GM19324 (cell line): Measurements from ENCODE around the gene CLSTN1.
"Not testable (repeated sequence)": the region's sequence is repeated elsewhere in the genome, so short reads cannot be mapped to it uniquely, and the experiment has no call there.

Experiments used
- ATAC-seq: cut with Tn5 transposase; IDR thresholded peaks from one replicate; pipeline ENCODE4 v1.9.1; 2021; ENCODE audit warnings: mild to moderate bottlenecking, moderate library complexity; ENCODE audit not compliant: unreplicated experiment, low FRiP score

CLSTN1 gene

DNA sequence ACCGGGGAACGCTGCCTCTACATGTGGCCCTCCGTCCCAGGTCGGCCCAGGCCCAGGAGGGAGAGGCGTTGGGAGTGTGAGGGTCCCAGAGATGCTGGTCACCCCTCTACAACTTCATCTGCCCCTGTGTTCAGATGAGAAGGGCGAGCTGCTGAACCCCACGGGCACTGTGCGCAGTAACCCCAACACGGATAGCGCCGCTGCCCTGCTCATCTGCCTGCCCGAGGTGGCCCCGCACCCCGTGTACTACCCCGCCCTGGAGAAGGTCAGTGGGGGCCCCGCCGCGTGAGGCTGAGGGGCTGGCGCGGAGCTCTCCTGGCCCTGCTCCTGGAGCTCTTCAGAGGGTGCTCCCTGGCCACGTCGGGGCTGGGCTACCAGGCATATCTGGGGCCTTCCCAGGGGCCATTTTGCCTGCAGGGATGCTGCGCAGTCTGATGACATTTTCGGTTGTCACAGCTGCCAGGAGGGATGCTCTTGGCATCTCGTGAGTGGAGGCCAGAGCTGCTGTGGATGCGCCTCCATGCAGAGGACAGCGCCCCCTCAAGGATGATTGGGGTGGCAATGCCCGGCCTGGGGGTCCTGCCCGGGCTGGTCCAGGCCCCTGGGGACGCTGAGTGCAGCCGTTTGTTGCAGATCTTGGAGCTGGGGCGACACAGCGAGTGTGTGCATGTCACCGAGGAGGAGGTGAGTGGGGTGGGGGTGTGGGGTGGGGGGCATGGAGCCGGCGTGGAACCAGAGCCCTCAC, 103.6 kb downstream of the CLSTN1 start:
- ATAC-seq: no peak

DNA sequence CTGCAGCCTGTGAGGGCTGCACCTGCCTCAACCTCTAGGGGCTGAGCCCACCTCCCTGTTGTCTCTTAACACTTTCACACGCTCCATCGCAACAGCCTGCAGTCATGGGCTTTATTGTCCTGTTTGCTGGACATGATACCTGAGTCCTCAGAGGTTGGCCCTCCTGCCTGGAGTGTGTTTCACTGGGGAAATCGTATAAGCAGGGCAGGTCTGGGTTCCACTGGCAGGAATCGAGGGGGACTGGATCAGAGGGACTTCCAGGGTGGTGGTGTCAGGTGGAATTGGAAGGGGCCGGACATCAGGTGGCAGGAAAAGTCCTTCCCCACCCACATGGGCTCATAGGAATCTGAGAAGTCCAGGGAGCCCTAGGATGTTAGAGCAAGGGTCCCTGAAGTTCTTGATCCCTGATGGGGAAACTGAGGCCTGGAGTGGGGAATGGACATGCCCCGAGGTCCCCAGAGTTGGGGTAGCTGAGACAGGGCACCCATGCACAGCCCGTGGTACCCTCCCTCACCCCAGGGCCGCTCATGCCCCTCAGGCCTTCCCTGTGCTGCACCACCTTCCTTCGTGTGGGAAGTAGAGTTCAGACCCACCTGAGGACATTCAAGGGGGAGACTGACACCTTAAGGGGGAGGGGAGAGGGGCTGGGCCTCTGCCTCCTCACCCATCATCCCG, 105.6 kb downstream of the CLSTN1 start:
- ATAC-seq: no peak

DNA sequence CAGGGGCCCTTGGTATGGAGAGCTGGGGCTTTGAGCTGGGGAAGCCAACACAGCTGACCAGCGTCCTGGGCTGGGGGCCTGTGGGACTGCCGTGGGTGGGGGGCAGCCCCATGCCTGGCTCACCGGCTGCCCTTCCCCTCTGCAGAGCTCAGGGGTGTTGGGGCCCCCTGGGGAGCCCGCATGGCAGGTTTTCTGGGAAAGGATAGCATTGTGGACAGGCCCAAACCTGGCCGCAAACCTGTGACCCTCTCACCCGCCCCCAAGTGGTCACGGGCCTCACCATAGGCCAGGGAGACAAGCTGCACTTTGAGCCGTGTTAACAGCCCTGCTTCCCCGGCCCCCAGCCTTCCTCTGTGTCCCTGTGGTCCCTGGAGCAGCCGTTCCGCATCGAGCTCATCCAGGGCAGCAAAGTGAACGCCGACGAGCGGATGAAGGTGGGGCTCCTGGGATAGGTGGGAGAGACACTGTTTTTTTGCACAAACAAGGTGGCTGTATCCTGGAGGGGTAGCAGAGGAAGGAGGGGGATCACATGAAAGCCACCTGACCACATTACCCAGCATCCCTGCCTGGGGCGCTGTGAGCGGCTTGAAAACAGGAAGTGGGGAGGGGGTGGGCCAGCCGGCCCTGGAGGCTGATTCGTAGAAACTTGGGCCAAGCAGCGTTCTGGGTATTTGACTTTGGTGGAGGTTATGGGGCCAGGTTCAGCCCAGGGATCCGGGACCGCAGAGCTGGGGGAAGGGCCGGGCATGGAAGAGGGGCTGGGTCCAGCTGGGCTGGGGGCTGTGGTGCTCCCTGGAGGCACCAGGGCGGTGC, 106.4 kb downstream of the CLSTN1 start:
- no peak for ATAC-seq

DNA sequence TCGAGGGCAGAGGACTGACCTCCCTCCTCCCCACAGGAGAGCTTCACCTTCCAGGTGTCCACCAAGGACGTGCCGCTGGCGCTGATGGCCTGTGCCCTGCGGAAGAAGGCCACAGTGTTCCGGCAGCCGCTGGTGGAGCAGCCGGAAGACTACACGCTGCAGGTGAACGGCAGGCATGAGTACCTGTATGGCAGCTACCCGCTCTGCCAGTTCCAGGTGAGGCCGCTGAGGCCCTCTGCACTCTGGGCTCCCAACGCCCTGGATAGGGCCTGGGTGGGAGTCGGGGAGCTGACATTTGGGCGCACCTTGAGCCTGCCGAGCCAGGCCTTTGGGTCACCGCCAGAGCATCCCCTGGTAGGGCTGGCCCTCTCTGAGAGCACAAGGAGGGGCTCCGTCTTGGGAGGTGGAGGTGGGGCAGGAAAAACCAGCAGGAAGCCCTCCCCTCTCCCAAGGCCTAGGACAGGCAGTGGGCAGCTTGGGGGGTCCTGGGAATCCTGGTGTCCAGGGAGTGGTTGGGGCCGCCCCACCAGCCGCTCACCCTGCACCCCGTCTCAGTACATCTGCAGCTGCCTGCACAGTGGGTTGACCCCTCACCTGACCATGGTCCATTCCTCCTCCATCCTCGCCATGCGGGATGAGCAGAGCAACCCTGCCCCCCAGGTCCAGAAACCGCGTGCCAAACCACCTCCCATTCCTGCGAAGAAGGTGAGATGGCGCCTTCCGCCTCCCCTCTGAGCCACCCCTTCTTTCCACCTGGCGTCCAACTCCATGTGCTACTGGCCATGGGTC, 107.2 kb downstream of the CLSTN1 start:
- ATAC-seq: no peak

DNA sequence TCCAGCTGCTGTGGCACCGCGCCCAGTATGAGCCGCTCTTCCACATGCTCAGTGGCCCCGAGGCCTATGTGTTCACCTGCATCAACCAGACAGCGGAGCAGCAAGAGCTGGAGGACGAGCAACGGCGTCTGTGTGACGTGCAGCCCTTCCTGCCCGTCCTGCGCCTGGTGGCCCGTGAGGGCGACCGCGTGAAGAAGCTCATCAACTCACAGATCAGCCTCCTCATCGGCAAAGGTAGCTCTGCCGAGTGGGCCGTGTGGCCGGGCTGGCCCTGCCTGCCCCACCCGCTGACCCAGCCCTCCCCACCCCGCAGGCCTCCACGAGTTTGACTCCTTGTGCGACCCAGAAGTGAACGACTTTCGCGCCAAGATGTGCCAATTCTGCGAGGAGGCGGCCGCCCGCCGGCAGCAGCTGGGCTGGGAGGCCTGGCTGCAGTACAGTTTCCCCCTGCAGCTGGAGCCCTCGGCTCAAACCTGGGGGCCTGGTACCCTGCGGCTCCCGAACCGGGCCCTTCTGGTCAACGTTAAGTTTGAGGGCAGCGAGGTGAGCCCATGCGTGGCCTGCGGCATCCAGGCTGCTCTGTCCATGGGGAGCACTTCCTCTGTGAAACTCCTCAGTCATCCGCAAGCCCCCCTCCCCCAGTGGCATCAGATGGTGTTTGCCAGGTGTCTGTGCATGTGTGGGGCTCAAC, 108.1 kb downstream of the CLSTN1 start:
- ATAC-seq: no peak

DNA sequence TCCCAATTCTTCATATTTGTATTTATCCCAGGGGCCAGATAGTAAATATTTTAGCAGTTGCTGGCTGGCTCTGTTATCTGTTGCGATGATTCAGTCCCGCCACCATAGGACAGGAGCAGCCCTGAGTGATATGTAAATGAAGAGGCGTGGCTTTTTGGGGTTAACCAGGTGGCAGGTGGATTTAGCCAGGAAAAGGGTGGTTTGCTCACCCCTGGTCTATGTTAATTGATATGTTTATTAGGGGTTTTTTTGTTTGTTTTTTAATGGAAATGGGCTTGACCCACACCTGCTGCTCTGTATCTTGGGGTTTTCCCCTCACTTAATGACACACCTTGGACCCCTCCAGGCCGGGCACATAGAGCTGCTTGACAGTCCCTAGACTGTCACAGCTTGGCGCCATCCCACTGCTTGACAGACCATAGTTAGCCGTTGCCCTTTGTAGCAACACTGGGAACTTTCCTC, 109.5 kb downstream of the CLSTN1 start:
- ATAC-seq: no peak

DNA sequence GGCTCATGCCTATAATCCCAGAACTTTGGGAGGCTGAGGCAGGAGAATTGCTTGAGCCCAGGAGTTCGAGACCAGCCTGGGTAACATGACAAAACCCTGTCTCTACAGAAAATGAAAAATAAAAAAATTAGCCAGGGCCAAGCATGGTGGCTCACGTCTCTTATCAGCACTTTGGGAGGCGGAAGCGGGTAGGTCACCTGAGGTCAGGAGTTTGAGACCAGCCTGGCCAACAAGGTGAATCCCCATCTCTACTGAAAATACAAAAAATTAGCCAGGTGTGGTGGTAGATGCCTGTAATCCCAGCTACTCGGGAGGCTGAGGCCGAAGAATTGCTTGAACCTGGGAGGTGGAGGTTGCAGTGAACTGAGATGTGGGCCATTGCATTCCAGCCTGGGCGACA, 111.0 kb downstream of the CLSTN1 start:
- not testable (repeated sequence) for ATAC-seq

DNA sequence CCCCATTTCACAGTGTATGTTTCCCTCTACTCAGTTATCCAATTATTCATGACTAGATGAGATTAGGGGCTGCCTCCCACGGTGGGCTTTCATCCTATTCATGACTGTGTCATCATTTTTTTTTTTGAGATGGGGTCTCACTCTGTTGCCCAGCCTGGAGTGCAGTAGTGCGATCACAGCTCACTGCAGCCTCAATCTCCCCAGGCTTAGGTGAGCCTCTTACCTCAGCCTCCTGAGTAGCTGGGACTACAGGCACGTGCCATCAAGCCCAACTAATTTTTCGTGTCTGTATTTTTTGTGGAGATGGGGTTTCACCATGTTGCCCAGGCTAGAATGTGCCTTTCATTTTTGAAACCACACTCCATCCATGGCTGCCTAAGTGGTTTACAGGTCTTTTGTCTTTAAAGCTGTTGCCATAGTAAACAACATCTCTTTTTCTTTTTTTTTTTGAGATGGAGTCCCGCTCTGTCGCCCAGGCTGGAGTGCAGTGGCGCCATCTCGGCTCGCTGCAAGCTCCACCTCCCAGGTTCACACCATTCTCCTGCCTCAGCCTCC, 112.2 kb downstream of the CLSTN1 start:
- no peak for ATAC-seq

DNA sequence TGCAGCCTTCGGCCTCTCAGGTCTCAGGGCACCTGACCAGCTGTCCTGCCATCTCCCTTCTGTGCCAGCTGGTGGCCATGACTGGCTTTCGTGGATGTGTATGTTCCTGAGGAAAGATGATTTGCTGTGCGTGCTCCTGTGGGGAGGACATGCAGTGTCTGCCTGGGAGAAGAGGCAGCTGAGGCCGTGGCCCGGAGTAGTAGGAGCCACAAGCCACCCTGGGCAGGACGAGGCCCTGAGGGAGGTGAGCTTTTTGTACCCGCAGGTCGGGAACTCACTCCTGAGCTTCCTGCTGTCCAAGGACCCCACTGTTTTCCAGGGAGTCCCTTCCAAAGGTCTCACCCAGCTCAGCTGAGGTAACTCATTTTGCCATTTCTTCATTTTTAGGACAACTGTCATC, 113.7 kb downstream of the CLSTN1 start:
- no peak for ATAC-seq

DNA sequence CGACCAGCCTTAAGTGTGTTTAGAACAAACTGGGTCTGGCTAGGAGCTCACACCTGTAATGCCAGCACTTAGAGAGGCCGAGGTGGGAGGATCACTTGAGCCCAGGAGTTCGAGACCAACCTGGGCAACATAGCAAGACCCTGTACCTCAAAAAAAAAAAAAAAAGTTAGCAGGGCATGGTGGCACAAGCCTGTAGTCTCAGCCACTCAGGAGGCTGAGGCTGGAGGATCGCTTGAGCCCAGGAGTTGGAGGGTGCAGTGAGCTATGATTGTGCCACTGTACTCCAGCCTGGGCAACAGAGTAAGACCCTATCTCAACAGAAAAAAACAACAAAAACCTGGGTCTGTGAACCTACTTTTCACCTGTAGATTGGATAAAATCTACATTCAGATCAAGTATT, 117.6 kb downstream of the CLSTN1 start:
- no peak for ATAC-seq

DNA sequence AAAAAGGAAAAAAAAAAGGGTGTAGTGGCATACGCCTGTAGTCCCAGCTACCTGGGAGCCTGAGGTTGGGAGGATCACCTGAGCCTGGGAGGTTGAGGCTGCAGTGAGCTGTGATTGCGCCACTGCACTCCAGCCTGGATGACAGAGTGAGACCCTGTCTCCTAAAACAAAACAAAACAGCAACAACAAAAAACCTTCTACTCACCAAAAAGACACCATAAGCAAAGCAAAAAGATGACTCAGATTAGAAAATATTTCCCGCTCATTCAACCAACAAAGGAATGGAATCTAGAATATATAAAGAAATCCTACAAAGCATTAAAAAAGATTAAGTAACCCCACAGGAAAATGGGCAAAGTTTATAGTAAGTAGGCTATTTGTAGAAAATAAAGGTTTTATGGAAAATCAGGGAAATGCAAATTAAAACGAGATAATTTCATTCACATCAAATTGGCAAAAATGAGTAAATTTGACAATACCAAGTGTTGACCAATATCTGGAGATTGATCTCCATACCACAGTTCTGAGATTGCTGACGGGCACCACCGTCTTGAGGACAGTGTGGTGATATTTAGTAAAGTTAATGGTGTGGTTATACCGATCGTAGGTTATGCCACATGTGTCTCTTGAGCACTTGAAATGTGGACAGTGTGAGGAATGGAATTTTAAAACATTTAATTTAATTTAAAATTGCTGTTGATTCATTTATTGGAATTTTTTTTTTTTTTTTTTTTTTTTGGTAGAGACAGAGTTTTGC, 118.2 kb downstream of the CLSTN1 start:
- ATAC-seq: no peak

DNA sequence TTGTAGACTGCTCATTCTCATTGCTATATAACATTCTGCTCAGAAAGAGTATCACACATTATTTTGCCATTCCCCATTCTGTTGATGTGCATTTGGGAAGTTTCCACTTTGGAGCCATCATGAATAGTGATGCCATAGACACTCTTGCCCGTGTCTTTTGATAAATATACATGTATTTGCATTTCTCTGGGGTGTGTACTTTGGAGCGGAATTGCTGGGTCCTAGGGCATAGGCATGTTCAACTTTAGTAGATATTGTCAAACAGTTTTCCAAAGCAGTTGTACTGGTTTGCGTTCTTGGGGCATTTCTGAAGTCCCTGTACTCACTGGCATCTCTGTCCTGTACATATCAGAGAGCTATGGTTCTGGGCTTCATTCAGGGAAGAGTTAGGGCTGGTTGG, 120.1 kb downstream of the CLSTN1 start:
- ATAC-seq: no peak

DNA sequence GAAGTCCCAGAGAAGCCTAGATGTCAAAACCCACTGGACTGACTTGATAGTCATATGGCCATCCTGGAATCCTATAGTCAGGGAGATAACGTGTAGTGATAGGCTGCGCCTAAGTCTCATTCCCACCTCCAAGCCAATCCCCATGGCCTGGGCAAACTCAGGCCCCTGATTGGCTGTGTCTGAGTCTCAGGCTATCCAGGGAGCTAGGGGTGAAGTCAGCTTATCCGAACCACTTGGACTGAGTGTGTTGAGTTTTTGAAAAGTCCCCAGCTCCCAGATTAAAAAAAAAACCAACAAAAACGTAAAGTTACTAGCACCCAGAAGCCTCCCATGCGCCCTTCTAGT, 120.6 kb downstream of the CLSTN1 start:
- ATAC-seq: no peak

DNA sequence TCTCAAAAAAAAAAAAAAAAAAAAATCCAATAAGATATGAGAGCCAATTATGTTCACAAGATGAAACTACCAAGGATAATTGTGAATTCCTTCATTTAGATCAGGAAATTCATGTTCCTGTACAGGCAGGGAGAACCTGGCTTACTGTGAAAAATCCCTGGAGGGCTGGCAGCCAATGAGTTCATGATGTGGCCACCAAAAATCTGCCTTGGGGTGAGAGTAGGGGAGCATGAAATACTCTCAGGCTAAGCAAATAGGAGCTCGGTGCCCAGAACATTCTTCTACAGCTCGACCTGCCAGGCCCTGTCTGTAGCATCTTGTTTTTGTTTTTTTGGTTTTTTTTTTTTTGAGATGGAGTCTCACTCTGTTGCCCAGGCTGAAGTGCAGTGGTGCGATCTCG, 122.1 kb downstream of the CLSTN1 start:
- no peak for ATAC-seq

DNA sequence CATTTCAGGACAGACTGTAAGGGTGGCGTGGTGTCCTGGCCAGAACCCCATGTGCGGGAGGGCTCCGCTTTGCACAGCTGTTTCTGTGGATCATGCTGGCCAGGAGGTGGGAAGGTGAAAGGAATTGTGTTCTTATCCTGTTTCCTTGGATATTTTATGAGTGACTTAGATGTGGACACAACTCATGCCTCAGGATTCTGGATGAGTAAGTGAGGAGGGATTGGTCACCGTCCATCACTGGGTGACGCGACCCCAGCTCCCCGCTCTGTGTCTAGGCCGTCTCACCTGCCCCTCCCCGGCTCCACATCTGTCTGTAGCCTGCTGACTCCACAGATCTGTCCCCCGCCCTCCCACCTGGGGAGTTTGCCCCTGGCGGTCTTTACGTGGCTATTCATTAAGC, 123.4 kb downstream of the CLSTN1 start:
- no peak for ATAC-seq

DNA sequence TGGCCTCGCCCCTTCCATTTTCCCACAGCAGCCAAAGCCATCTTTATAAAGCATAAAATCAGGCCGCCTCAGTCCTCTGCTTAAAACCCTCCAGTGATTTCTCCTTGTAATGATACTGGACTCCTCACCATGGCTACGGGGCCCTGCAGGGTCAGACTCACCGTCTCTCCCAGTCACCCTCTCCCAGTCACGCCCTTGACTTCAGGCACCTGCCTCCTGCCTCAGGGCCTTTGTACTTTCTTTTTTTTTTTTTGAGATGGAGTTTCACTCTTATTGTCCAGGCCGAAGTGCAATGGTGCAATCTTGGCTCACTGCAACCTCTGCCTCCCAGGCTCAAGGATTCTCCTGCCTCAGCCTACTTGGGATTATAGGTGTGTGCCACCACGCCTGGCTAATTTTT, 124.4 kb downstream of the CLSTN1 start:
- no peak for ATAC-seq

DNA sequence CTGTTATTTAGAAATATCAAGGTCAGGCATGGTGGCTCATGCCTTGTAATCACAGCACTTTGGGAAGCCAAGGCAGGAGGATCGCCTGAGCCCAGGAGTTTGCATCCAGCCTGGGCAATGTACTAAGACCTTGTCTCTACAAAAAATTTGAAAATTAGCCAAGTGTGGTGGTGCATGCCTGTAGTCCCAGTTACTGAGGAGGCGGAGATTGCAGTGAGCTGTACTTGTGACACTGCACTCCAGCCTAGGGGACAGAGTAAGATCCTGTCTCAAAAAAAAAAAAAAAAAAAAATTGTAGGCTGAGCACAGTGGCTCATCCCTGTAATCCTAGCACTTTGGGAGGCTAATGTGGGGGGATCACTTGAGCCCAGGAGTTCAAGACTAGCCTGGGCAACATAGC, 127.0 kb downstream of the CLSTN1 start:
- no peak for ATAC-seq

DNA sequence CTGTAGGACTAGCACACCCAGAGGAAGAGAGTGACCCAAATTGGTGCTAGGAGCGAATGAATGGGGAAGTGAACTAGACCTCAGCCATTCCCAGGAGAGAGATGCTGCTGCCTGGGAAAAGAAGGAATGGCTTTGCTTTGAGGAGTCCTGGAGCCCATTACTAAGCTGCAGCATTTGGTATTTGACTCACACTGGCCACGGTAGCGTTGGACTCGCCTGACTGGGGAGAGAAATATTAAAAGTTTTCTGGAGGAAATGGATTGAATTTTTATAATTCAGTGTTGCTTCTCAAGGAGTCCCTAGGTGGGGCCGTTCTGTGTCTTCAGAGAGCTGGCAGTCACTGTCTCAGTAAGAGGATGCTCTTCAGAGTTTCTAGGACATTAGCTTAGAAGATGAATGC, 132.1 kb downstream of the CLSTN1 start:
- no peak for ATAC-seq

DNA sequence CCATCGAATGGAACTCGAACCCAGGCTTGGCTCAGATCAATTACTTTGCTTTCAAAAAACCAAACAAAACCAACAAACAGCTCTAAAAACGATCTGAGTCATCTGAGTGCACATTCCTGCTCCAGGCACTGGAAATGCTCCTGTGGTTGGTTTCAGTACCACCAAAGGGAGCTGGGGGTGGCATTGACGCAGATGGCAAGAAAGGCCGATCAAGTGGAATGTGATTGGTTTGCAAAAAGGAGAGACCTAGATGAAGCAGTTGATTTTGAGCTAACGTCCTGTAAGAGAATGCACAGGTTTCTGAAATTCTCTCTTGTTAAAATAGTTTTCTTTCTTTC, 132.7 kb downstream of the CLSTN1 start:
- ATAC-seq: no peak
